NCI-H2196 treated with DMSO at 0.1 percent for 48 hours (cell line): ENCODE data around the gene HOXC12.
A peak's percentile ranks its signal among the peaks of the same experiment; 100 is the strongest.

Source experiments
- DNase-seq: peaks from one replicate; lab custom pipeline; 2025; ENCODE audit not compliant: unreplicated experiment; lab: John Stamatoyannopoulos, UW

HOXC12 gene

GRCh38 chr12:53995378-53996239, 40.9 kb downstream of the HOXC12 start:
- DNase-seq: peak; percentile 47

GRCh38 chr12:53996240-53997203, 41.8 kb downstream of the HOXC12 start:
- no peak for DNase-seq

DNA sequence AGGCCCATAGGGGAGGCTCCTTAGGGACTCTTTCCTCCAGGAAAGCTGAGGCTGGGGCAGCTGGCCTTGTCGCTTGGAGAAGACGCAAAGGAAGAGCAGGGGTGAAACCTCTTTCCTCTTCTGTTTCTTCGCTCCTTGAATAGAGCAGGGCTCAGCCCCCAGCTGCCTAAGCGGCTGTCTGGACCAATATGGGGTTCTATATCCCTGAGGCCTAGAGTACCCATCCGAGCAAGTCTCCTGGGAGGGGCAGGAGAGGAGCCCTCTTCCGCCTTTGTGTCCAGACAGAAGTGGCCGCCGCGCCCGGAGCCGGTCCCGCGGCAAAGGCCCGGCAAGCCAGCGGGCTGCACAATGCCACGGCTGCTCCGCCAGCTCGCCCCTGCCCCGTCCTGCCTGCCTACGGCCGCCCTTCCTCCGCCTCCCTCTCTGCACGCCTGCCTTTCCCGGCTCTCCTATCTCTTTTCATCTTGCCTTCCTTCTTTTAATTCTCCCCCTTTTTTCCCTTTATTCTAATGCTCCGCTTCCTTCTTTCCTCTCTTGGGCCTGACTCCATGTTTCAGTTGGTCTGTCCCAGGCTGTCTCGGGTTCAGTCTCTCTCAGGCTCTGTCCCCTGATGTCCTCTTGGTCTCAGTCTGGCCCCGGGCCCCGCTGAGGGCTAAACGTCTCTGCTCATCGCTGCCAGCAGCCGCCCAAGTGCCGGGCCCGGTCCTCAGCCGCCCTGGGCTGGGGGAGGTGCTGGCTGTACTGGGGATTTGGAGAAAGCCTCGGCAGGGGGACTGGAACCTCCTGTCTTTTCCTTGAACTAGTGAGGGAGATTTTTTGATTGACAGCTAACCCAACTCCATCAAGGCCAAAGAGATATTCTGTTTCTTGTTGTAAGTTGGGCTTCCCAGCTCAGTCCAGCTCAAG, 42.8 kb downstream of the HOXC12 start:
- no peak for DNase-seq

DNA sequence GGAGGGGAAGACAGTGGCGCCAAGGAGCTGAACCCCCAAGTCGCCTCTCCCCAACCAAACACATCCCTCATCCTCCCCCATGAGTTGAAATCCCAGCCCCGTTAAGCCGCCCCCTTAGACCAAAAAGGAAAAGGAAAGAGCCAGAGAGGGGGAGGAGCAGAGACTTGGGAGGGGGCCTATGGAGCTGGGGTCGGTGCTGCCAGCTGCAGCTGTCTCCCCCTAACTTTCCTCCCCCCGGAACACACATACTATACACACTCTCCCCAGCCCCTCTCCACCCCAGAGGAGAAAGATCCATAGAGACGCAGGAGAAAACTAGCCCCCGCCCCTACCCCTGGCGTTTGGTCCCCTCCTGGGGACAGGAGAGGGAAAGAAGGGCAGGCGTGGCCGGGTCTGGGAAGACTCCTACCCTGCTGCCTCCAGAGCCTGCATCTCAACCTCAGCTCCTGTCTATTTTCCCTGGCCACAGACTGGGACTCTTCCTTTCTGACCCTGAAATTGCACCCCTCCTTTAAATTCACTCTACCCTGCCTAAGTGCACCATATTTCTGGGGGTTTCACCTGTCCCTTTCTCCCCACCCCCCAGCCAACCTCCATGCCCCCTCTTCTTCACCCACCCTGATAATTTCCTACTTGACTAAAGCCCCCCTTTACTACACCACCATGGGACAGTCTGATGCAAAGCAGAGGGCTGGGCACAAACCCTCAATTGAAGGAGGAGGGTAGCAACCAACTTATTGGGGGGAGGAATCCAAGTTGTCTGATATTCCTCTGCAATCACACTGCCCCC, 43.6 kb downstream of the HOXC12 start:
- no peak for DNase-seq

GRCh38 chr12:53998900-53999236, 44.2 kb downstream of the HOXC12 start:
- DNase-seq: no peak

- DNase-seq: no peak
Observed at GRCh38 chr12:53999559-54000115, 44.9 kb downstream of the HOXC12 start.

- DNase-seq: no peak
Observed at GRCh38 chr12:54000116-54001114, 45.7 kb downstream of the HOXC12 start, which contains the start of gene HOXC9. Gene HOXC9 (plus strand): TSS chr12:54000161. CDS start chr12:54000189, 28 bp downstream.

GRCh38 chr12:54001283-54002187, 46.8 kb downstream of the HOXC12 start:
- DNase-seq: no peak

DNA sequence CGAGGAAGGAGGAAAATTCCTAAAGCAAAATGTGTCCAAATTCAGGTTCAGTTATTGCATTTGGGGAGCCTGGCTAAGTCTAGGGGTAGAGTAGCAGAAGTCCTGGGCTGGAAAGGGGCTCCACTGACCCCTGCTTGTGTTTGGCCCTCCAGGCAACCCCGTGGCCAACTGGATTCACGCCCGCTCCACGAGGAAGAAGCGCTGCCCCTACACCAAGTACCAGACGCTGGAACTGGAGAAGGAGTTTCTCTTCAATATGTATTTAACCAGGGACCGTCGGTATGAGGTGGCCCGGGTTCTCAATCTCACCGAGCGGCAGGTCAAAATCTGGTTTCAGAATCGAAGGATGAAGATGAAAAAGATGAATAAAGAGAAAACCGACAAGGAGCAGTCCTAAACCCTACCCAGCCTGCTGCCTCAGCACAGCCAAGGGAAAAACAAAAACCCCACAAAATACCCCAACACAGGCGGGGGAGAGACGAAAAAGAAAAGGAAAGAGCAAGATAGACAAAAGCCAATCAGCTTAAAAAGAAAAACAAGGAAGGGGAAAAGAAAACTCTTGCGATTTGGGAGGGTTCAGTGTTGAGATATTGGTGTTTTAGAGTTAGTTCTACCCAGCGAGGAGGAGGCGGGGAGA, 47.7 kb downstream of the HOXC12 start:
- DNase-seq: no peak

DNA sequence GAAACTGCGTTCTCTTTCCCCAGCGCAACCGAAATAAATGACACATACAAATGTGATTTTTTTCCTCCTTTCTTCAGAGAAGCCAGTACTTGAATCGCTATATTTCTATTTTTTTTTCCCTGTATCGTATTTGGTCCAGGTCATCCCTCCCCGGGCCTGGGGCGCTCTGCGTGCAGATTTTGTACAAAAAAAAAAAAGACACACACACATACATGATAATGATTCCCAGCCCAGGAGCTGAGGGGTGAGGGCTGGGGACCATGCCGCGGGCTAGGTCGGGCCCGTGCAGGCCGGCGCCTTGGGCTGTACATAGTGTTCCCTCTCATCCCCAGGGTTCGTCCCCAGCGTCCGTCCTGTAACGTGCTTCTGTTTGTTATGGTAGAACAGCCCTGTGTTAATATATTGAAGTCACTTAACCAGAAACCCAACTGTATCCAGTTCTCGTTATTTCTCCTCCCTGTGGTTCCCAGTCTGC, 48.2 kb downstream of the HOXC12 start:
- DNase-seq: no peak

GRCh38 chr12:54003625-54004024, 48.9 kb downstream of the HOXC12 start:
- DNase-seq: no peak

DNA sequence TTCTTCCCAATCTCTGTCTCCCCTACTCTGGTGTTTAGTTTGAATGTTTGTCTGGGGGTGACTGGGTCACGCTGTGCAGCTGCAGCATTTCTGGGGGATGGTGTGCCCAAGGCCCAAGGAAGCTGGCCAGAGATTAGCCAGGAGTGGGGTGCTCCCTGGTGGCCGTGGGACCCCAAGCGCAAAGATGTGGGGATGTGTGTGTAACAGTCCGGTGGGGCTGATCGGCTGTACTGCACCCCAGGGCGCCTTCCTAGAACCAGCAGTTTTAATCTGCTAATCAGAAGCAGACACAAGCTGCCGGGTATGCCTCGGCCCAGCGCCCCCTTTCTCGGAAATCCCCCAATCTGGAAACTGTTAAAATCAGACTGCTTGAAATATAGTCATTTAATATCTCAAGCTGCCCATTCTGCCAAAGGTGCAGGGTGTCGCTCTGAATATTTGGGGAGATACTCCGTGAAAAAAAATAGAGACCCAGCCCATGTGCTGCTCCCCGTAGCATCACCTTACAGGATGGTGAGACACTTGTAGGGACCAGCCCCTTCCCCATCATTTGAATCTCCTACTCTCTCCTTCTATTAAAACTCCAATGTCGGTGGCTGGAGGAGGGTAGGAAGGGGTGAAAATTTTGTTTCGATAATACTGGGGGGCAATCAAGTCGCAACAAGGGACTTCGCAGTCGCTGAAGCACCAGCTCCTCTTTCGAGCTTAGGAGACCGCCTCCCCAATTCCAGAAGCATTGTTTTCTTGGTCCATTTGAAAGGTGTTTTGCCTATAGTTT, 49.5 kb downstream of the HOXC12 start:
- DNase-seq: no peak

- no peak for DNase-seq
Observed at GRCh38 chr12:54004841-54005530, 50.3 kb downstream of the HOXC12 start.

- DNase-seq: no peak
Observed at GRCh38 chr12:54005531-54005852, 50.8 kb downstream of the HOXC12 start.

DNA sequence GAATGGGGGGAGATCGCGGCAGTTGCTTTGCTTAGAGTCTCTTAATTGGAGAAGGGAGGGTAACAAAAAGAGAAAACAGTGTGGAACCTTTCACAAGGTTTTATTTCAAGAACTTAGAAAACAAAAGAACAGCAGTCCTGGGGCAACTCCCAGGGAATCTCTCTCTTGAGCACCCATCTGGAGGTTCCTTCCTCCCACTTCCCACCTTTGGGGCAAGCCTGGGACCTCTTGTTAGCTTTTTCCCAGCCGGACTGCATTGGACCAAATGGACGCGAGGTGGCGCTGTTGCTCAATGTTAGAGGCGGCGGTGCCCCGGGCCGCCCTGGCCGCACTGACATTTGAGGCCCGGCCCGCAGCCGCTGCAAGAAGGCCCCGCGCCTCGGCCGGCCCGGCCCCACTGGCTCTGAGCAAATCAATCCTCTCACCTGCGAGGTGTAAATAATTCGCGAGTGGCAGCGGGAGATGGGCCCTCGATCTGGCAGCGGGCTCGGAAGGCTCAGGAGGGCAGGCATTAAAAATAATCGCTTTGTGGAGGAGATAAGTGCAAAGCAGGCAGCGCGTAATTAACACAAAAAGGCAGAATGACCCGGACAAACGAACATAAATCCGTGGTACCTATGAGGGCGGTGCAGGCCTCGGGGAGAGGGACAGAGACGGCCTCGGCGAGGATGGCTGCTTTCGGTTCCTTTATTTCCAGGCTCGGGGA, 51.3 kb downstream of the HOXC12 start:
- peak; percentile 58 for DNase-seq
